DOHH2 (cell line): ENCODE data around the gene GANC.

ENCODE experiments used
- H3F3A ChIP-seq: fragments of 200-600 bp; sonication (generic), shearing (Covaris generic); 2 replicates; pipeline ENCODE4 v1.6.0; 2016; ENCODE audit warnings: antibody characterized with exemption, mild to moderate bottlenecking; ENCODE audit not compliant: control insufficient read depth, insufficient read depth
- H3K27ac ChIP-seq: fragments of 200-600 bp; sonication (generic); 2 replicates; pipeline ENCODE4 v1.5.1; 2014; ENCODE audit warnings: low read depth, mild to moderate bottlenecking, low read length, moderate library complexity
- H3K27me3 ChIP-seq: fragments of 200-600 bp; sonication (generic); 2 replicates; pipeline ENCODE4 v1.6.1; 2014; ENCODE audit warnings: mild to moderate bottlenecking, low read length, mixed read lengths; ENCODE audit not compliant: control insufficient read depth
- H3K36me3 ChIP-seq: fragments of 200-600 bp; sonication (generic); 2 replicates; pipeline ENCODE4 v1.6.1; 2014; ENCODE audit warnings: mild to moderate bottlenecking, low read length, moderate library complexity, mixed read lengths; ENCODE audit not compliant: control insufficient read depth
- H3K4me1 ChIP-seq: fragments of 200-600 bp; sonication (generic); 2 replicates; pipeline ENCODE4 v1.6.1; 2014; ENCODE audit warnings: mild to moderate bottlenecking, low read length, mixed read lengths; ENCODE audit not compliant: control insufficient read depth
- H3K4me2 ChIP-seq: fragments of 200-600 bp; sonication (generic); 2 replicates; pipeline ENCODE4 v1.6.0; 2014; ENCODE audit warnings: mild to moderate bottlenecking, low read length, moderate library complexity
- H3K4me3 ChIP-seq: fragments of 200-600 bp; sonication (generic); 2 replicates; pipeline ENCODE4 v1.5.1; 2014; ENCODE audit warnings: mild to moderate bottlenecking, low read length, mixed read lengths
- H3K79me2 ChIP-seq: fragments of 200-600 bp; sonication (generic); 2 replicates; pipeline ENCODE4 v1.6.1; 2014; ENCODE audit warnings: mild to moderate bottlenecking, low read length, mixed read lengths; ENCODE audit not compliant: control insufficient read depth
- H3K9me2 ChIP-seq: fragments of 200-600 bp; sonication (generic); replicated peaks from 2 replicates; pipeline ENCODE4 v1.6.1; 2014; ENCODE audit warnings: mild to moderate bottlenecking, low read length, mixed read lengths; ENCODE audit not compliant: control insufficient read depth
- H3K9me3 ChIP-seq: fragments of 200-600 bp; sonication (generic); 2 replicates; pipeline ENCODE4 v1.6.1; 2014; ENCODE audit warnings: antibody characterized with exemption, low read length, mixed read lengths; ENCODE audit not compliant: control insufficient read depth, insufficient read depth
- H4K20me1 ChIP-seq: fragments of 200-600 bp; sonication (generic); 2 replicates; pipeline ENCODE4 v1.6.0; 2014; ENCODE audit warnings: low read depth, mild to moderate bottlenecking, antibody characterized with exemption, low read length, moderate library complexity; ENCODE audit not compliant: control insufficient read depth, insufficient read depth
- EZH2phosphoT487 ChIP-seq: fragments of 200-600 bp; sonication (generic); IDR thresholded peaks from 2 replicates; pipeline ENCODE4 v1.6.1; 2017; ENCODE audit warnings: borderline replicate concordance, mild to moderate bottlenecking, antibody characterized with exemption, low read length, moderate library complexity, mixed read lengths
- TF ChIP-seq, protein P1 (sequence below): fragments of 200-600 bp; sonication (generic); IDR thresholded peaks from one replicate; pipeline ENCODE4 v1.5.1; 2014; ENCODE audit warnings: antibody characterized with exemption, mild to moderate bottlenecking, low read depth, low read length; ENCODE audit not compliant: poor library complexity, severe bottlenecking

GANC gene

DNA sequence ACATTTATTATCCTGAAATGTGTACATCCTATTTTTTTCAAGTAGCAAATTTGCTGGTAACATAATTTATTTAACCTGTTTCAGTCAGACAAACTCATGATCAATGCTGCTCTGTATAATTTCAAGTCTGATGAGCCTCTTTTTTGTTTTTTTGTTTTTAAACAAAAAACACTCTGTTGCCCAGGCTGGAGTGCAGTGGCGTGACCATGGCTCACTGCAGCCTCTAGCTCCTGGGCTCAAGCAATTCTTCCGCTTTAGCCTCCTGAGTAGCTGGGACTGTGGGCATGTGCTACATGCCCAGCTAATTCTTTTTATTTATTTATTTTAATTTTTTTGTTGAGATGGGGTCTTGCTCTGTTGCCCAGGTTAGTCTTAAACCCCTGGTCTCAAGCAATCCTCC, 46.2 kb downstream of the GANC start:
- H3K27ac ChIP-seq = no peak overlapping the region
- H3K79me2 ChIP-seq = no peaks in the 10 kb centered on the region
- no peaks in the 10 kb centered on the region for H3K9me3 ChIP-seq
- no peaks in the 10 kb centered on the region for H3K4me1 ChIP-seq
- no peaks in the 10 kb centered on the region for H3K36me3 ChIP-seq
- no peak overlapping the region for H3K4me2 ChIP-seq
- no peak overlapping the region for H3K4me3 ChIP-seq
- no peak for TF ChIP-seq EZH2phosphoT487
- TF ChIP-seq, protein P1, sequence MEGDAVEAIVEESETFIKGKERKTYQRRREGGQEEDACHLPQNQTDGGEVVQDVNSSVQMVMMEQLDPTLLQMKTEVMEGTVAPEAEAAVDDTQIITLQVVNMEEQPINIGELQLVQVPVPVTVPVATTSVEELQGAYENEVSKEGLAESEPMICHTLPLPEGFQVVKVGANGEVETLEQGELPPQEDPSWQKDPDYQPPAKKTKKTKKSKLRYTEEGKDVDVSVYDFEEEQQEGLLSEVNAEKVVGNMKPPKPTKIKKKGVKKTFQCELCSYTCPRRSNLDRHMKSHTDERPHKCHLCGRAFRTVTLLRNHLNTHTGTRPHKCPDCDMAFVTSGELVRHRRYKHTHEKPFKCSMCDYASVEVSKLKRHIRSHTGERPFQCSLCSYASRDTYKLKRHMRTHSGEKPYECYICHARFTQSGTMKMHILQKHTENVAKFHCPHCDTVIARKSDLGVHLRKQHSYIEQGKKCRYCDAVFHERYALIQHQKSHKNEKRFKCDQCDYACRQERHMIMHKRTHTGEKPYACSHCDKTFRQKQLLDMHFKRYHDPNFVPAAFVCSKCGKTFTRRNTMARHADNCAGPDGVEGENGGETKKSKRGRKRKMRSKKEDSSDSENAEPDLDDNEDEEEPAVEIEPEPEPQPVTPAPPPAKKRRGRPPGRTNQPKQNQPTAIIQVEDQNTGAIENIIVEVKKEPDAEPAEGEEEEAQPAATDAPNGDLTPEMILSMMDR = no peak
- no peaks in the 10 kb centered on the region for H3K27me3 ChIP-seq
- H3K9me2 ChIP-seq = no peaks in the 10 kb centered on the region
- H3F3A ChIP-seq = no peaks in the 10 kb centered on the region
- no peaks in the 10 kb centered on the region for H4K20me1 ChIP-seq

DNA sequence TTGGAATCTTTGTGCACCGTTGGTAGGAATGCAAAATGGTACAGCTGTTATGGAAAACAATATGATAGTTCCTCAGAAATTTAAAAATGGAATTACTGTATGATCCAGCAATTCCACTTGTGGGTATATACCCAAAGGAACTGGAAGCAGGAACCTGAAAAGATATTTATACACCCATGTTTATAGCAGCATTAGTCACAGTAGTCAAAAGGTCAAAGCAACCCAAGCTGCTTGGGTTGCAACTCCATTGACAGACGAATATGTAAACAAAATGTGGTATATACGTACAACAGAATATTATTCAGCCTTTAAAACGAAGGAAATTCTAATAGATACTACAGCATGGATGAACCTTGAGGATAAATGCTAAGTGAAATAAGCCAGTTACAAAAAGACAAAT, 51.3 kb downstream of the GANC start:
- H3K4me1 ChIP-seq = no peaks in the 10 kb centered on the region
- 0 out of 2 replicates have a peak, but pooled peaks cover 3% of the 10 kb centered on the region for H3K36me3 ChIP-seq
- TF ChIP-seq EZH2phosphoT487 = no peak
- TF ChIP-seq, protein P1 = no peak
- H3K27ac ChIP-seq = no peak overlapping the region
- no peaks in the 10 kb centered on the region for H3K9me2 ChIP-seq
- no peaks in the 10 kb centered on the region for H3F3A ChIP-seq
- H3K9me3 ChIP-seq = no peaks in the 10 kb centered on the region
- H3K4me2 ChIP-seq = no peak overlapping the region
- no peaks in the 10 kb centered on the region for H3K27me3 ChIP-seq
- H3K4me3 ChIP-seq = no peak overlapping the region
- H3K79me2 ChIP-seq = no peaks in the 10 kb centered on the region
- H4K20me1 ChIP-seq = no peaks in the 10 kb centered on the region

DNA sequence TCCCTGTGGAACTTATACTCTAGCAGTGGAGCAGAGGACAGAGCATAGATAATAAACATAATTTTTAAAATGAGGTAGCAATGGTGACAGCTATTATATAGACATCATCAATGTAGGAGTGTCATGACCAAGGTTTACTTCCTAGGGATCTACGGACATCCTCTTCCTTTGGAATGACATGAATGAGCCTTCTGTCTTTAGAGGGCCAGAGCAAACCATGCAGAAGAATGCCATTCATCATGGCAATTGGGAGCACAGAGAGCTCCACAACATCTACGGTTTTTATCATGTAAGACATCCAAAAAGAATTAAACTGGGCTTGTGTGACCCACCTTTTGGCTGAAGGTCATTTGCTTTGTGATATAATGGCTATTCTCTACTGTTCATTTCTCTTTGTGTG, 56.2 kb downstream of the GANC start:
- TF ChIP-seq, protein P1 = no peak
- no peak for TF ChIP-seq EZH2phosphoT487
- Histone ChIP-seq H3K4me3 (no peak overlapping the region), H3K9me2 (no peaks in the 10 kb centered on the region), H3K36me3 (0 out of 2 replicates have a peak, but pooled peaks cover 3% of the 10 kb centered on the region), H3K79me2 (no peaks in the 10 kb centered on the region), H3K4me1 (no peaks in the 10 kb centered on the region), H3K9me3 (no peaks in the 10 kb centered on the region), H3K4me2 (no peak overlapping the region), H4K20me1 (no peaks in the 10 kb centered on the region), H3F3A (no peaks in the 10 kb centered on the region), H3K27me3 (no peaks in the 10 kb centered on the region), H3K27ac (no peak overlapping the region)

DNA sequence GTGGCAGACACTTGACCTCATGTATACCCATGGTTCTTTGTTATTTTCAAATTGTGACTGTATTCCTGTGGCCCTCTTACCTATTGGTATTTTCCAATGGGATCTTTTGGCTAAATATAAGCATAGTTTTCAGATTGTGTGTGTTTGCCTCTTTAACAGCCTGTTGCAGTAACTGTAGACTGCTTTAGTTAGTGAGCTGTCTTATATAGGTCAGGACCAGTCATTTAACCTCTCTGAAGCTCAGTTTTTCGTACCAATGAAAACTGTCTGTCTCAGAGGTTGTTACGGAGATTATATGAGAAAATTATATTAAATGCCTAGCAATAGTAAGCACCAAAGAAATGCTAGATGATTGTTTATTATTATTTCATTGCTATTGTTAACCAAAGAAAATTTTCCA, 57.0 kb downstream of the GANC start:
- H3K9me2 ChIP-seq = no peaks in the 10 kb centered on the region
- no peak overlapping the region for H3K4me2 ChIP-seq
- H3K9me3 ChIP-seq = peaks cover 4% of the 10 kb centered on the region
- no peak overlapping the region for H3K27ac ChIP-seq
- H3K27me3 ChIP-seq = no peaks in the 10 kb centered on the region
- H4K20me1 ChIP-seq = no peaks in the 10 kb centered on the region
- H3K4me1 ChIP-seq = no peaks in the 10 kb centered on the region
- 0 out of 2 replicates have a peak, but pooled peaks cover 3% of the 10 kb centered on the region for H3K36me3 ChIP-seq
- no peaks in the 10 kb centered on the region for H3K79me2 ChIP-seq
- H3F3A ChIP-seq = no peaks in the 10 kb centered on the region
- no peak overlapping the region for H3K4me3 ChIP-seq
- no peak for TF ChIP-seq EZH2phosphoT487
- TF ChIP-seq, protein P1 = no peak
